Gastrocnemius medialis (tissue), 4 donors: ENCODE data around the gene IL22RA1.

ENCODE experiments used
- POLR2A ChIP-seq, 2 donors: fragments of 450-650 bp; IDR thresholded peaks; one replicate each; pipeline ENCODE4 v1.6.1; 2017; ENCODE audit warnings: antibody characterized with exemption in 2 of 2, mild to moderate bottlenecking in 2 of 2, moderate library complexity in 2 of 2
- TF ChIP-seq, protein P1 (sequence below), 5 experiments: fragments of 450-650 bp in 3 of 5; fragments of 200-600 bp in 2 of 5; sonication (generic) in 2 of 5; IDR thresholded peaks in 4 of 5; conservative IDR thresholded peaks in 1 of 5; 1 replicate in 4 of 5; 2 replicates in 1 of 5; pipeline ENCODE4 v1.5.1; 2016 to 2019; ENCODE audit warnings: antibody characterized with exemption in 5 of 5, mild to moderate bottlenecking in 3 of 5, moderate library complexity in 3 of 5

GRCh38 chr1:24169286-24169685 is 26.3 kb upstream of the IL22RA1 start:
- TF ChIP-seq, protein P1, sequence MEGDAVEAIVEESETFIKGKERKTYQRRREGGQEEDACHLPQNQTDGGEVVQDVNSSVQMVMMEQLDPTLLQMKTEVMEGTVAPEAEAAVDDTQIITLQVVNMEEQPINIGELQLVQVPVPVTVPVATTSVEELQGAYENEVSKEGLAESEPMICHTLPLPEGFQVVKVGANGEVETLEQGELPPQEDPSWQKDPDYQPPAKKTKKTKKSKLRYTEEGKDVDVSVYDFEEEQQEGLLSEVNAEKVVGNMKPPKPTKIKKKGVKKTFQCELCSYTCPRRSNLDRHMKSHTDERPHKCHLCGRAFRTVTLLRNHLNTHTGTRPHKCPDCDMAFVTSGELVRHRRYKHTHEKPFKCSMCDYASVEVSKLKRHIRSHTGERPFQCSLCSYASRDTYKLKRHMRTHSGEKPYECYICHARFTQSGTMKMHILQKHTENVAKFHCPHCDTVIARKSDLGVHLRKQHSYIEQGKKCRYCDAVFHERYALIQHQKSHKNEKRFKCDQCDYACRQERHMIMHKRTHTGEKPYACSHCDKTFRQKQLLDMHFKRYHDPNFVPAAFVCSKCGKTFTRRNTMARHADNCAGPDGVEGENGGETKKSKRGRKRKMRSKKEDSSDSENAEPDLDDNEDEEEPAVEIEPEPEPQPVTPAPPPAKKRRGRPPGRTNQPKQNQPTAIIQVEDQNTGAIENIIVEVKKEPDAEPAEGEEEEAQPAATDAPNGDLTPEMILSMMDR (IDR thresholded peaks at IDR 0.05 in 4 of 5, conservative IDR thresholded peaks at IDR 0.05 in 1 of 5), result no peak
- no peak for TF ChIP-seq POLR2A (IDR thresholded peaks at IDR 0.05)
